HG02870 (cell line): ENCODE results near the gene TMEM91.
A peak's percentile ranks its signal among the peaks of the same experiment; 100 is the strongest.
"Not testable (repeated sequence)": the region's sequence is repeated elsewhere in the genome, so short reads cannot be mapped to it uniquely, and the experiment has no call there.

ENCODE experiments used
- ATAC-seq: cut with Tn5 transposase; IDR thresholded peaks from one replicate; pipeline ENCODE4 v1.9.1; 2021; ENCODE audit warnings: mild to moderate bottlenecking, moderate library complexity; ENCODE audit not compliant: unreplicated experiment

TMEM91 gene

DNA sequence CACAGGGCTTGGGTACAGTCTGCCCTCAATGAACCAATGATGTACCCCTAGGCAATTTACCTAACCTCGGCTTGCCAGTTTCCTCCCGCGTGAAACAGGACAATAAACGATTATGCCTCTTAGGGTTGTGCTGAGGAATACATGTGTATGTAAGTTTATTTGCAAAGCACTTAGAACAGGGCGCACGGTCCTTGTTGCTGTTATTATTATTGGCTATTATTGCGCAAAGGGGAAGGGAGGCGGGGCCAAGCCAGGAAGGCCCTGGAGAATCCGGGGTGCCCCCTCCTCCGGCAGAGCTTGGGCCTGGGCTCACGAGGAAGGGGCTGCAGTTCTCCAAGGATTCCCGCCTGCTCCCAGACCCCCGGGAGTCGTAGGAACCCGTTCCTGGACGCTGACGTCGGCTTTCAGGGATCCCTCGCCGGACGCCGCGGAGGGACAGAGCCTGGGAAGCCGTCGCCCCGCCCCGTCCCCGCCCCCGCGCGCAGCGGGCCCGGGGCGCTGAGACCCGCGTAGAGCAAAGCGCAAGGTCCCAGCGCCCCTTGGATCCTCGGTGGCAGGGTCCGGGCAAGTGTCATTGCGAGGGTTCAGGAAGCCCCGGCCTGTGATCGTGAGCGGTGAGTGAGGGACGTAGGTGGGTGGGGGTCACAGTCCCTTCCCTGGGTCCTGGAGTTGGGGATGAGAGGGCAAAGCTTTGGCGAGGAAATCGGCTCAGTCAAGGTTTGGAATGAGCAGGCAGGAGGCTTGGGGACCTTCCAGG, at the start of gene TMEM91:
Gene TMEM91, plus strand, starts transcription at position 293 of the 757 bp plus-strand sequence. CDS start 1,777 bp downstream, outside the sequence.
- ATAC-seq, result no peak

DNA sequence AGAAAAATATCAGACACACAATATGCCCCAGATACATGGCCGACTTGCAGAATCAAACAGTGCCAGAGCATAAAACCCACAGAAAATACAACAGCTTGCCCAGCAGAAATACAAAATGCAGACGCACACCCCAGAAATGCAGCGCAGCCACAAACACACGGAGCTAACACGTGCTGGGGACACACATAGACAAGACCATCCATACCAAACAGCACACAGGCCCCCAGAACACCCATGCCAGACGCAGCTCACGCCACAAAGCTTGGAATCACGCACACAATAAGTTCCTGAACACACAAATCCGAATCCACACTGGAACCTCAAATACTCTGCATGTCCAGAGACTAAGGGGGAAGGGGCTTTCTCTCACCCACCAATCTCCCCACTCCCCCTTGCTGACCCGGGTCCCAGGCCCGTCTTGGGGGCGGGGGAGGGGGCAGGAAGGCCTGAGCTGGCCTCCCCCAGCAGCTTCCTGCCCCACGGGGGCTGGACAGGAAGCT, 49.2 kb upstream of the TMEM91 start:
- no peak for ATAC-seq

DNA sequence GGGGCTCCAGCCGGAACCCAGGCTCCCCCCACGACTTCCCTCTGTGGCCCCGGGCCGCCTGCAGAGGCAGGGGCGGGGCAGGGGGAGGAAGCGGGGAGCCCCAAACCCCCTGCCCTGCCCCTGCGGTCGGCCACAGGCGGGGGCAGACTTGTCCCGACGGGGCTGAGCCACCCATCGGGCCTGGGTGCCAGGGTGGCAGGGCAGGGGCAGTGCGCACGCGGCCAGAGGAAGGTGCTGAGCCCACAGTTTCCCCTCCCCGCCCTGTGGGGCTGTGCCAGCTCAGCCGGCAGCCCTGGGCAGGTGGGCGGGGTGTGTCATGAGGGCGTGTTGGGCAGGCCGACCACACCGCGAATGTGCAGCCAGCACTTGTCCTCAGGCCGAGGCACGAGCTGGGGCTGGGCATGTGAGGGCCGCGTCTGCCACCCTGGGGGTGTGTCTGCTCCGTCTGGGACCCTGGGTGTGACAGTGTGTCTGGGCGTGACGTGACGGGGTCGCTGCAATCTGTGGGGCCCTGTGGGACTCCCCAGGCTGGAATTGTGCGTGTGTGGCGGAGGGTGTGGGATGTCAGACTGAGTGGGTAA, 48.7 kb upstream of the TMEM91 start:
- no peak for ATAC-seq

DNA sequence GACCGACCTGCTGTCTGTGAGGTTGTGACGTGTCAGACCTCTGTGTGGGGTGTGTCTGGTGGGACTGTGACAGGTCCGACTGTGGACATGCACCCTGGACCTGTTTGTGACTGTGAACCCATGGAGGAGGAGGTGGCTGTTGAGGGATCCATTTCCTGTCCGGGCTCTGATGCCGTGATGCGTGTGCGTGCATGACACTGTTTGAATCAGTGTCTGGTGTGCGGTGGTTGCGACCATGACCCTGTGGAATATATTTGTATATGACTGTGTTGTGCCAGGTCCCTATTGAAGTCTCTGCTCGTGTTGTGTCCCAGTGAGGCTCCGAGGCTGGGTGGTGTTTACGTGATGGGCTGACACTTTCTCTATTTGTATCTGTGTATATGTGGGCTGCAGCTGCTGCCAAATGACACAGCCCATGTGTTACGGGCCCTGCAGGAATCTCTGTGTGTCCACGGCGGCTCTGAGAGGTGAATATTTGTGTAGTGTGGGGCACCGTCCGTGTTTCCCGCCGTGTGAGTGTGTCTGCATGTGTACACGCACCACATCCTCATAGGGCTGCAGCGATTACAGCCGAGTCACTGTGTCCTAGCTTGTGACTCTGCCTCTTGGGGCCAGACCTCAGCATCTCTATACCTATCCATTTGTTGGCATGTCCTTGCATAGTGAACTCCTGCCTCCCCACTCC, 48.0 kb upstream of the TMEM91 start:
- no peak for ATAC-seq

DNA sequence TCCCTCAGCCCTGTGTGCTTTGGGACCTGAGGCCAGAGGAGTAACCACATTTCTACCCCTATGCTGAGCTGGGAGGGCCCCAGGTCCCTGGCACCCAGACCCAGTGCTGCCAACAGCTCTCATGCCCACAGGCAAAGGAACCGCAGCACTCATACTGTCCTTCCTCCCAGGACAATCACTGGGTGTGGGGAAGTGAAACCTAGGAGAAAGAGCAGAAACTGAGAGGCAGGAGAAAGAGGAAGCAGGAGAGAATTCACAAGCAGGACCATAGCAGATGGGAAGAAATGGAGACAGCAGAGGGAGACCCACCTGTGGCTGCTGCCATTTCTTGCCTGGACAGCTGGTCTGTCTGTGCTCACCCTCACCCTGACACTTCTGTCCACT, 47.5 kb upstream of the TMEM91 start:
- no peak for ATAC-seq

DNA sequence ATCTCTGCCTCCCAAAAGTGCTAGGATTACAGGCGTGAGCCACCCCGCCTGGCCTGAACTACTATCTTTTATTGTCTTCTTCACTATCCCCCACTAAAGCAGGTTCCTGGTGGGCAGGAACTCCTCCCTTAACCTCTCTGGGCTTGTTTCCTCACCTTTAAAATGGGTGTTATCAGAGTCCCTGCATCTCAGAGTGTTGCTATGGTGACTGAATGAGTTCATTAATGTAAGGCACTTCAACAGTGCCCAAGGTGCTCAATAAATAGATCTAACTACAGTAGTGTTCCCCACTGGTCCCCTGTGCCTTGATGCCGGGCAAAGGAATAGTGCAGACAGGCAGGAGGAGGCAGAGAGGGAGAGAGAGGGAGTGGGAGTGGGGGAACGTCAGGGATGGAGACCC, 45.9 kb upstream of the TMEM91 start:
- no peak for ATAC-seq

DNA sequence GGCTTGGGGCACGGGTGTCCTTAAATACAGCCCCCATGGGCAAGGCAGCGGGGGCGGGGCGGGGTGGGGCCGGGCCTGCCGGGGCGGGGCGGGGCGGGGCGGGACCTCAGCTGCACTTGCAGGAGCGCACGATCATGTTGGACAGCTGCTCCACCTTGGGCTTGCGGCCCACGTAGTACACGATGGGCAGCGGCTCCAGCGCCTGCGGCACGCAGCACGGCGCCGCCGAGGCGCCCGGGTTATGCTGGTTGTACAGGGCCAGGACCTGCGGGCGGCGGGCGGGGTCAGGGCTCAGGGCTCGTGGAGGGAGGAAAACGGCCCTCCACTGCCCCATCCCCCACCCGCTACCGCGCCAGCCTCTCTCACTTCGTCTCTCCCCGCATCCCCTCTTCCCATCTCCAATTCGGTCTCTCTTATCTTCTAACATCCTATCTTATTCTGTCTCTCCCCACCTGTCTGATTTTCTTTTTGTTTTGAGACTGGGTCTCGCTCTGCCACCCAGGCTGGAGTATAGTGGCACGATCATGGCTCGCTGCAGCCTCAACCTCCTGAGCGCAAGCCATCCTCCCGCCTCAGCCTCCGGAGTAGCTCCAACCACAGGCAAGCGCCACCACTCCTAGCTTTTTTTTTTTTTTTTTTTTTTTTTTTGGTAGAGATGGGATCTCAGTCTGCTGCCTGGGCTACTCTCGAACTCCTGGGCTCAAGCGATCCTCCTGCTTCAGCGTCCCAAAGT, 45.2 kb upstream of the TMEM91 start:
- no peak for ATAC-seq

DNA sequence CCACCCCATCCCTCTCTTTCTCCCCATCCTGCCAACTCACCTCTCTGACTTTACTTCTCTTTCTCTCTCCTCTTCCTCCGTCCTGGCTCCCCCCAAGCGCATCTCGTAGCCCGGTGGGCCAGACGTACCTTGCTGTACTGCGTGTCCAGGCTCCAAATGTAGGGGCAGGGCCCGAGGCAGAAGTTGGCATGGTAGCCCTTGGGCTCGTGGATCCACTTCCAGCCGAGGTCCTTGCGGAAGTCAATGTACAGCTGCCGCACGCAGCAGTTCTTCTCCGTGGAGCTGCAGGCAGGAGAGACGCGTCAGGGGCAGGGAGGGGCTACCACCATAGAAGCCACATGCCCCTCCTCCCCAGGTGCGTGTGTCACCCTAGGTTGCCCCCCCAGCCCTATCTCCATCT, 44.3 kb upstream of the TMEM91 start:
- no peak for ATAC-seq

DNA sequence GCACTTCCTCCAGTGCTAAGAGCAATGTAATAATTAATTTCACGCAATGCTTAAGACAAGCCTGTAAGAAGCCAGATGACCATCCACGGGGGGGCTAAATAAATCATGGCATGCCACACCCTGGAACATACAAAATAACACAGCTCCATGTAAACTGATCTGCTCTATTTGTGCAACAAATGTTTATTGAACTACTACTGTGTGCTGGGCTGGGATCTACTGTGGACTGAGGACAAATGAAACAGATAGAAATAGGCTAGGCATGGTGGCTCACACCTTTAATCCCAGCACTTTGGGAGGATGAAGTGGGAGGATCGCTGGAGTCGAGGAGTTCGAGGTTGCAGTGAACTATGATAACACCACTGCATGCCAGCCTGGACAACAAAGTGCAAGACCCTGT, 43.9 kb upstream of the TMEM91 start:
- ATAC-seq, result no peak

DNA sequence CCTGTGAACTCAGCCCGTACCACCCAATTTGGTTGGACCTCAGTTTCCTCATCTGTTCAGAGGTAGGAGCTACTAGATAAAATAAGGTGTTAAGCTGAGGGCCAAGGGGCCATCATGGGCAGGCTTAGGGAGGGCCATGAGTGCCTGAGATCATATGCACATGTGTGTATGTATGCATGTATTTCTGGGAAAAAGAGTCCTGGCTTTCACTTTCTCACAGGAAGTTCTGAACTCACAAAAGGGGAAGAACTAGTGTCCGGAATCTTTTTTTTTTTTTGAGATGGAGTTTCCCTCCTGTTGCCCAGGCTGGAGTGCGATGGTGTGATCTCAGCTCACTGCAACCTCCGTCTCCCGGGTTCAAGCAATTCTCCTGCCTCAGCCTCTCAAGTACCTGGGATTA, 41.5 kb upstream of the TMEM91 start:
- no peak for ATAC-seq

DNA sequence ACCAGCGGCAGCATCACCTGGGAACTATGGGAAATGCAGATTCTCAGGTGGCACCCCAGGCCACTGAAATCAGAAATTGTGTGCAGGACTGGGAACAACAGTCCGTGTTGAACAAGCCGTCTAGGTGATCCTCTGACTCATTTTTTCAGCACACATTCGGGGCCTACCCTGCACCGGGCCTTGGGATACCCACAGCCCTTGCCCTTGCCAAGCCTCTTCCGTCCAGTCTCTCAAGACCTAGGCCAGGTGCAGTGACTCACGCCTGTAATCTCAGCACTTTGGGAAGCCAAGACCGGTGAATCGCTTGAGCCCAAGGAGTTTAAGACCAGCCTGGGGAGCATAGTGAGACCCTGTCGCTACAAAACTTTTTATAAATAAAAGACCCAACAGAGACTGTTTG, 40.9 kb upstream of the TMEM91 start:
- no peak for ATAC-seq

DNA sequence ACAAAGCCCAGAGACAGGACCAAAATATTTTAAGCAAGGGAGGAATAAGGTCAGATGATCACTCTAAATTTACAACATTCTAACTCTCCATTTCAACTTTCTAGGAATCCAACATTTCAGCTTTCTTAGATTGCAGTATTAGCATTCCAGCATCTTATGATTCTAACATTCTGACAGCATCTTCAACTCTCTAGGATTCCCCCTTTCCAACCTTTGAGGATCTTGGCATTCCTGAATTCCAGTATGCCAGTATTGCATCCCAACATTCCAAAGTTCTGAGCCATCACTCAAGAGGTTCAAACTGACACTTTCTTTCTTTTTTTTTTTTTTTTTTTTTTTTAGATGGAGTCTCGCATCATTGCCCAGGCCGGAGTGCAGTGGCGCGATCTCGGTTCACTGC, 36.4 kb upstream of the TMEM91 start:
- no peak for ATAC-seq

DNA sequence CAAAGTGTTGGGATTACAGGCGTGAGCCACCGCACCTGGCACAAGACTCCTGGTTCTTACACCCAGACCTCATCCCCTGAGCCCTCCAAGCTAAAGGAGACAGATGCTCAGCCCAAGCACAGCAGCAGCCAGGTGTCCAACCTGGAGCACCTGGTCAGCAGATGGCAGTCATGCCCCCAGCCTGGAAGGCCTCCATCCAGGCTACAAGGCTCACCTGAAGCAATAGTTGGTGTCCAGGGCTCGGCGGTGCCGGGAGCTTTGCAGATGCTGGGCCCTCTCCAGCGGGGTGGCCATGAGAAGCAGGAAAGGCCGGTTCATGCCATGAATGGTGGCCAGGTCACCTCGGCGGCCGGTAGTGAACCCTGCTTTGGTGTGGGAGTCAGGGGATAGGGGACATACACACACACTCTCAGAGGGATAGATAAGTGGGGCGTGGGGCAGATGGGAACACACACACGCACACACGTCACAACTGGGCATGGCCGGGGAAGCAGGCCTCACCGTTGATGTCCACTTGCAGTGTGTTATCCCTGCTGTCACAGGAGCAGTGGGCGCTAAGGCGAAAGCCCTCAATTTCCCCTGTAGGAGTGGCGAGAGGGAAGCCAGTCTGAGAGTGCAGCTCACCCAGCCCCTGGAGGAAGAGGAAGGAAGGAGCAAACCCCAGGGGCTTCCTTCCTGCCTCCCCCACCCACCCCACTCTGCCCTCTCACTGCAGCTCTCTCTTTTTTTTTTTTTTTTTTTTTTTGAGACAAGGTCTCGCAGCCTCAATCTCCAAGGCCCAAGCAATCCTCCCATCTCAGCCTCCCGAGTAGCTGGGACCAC, 34.5 kb upstream of the TMEM91 start:
- ATAC-seq, result no peak

DNA sequence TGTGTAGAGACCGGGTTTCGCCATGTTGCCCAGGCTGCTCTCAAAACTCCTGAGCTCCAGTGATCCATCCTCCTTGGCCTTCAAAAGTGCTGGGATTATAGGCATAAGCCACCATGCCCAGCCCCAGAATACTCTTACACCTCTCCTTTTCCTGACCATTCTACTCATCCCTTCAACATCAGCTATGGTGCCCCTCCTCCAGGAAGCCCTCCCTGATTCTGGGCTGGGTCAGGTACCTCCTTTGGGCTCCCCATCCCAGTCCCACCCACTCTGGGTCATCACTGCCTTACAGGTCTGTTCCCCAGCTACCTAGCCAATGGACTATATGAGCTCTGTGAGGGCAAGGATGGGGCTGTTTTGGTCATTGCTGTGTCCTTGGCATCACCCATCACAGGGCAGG, 32.2 kb upstream of the TMEM91 start:
- no peak for ATAC-seq

DNA sequence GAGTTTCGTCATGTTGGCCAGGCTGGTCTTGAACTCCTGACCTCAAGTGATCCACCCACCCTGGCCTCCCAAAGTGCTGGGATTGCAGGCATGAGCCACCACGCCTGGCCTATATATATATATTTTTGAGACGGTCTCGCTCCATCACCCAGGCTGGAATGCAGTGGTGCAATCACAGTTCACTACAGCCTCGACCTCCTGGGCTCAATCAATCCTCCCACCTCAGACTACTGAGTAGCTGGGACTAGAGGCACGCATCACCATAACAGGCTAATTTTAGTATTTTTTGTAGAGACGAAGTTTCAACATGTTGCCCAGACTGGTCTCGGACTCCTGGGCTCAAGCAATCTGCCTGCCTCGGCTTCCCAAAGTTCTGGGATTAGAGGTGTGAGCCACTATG, 29.4 kb upstream of the TMEM91 start:
- not testable (repeated sequence) for ATAC-seq

DNA sequence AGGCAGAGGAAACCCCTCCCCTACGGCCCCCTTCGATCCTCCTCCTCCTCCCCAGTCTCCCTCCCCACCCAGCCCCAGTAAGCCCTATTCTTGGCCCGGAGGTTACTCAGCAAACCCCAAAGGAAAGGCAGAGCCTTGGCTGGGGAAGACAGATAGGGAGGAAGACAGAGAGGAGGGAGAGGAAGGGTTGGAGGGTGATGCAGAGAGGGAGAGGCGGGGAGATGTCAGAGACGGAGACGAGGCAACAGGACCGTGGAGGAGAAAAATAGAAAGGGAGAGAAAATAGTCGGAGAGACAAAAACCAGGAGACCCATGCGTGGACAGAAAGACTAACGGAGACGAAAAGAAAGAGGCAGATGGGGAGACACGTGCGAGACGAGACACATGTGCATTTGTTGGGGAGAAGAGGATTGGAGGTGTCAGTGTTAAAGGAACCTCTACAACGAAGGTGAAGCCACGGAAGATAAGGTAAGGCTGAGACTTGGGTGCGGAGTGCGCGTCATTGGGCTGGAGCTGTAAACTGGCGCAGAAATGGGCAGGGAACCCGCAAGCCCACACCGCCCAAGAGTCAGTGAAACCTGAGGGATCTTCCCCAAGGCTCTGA, 25.5 kb upstream of the TMEM91 start:
- ATAC-seq, result peak; percentile 1

DNA sequence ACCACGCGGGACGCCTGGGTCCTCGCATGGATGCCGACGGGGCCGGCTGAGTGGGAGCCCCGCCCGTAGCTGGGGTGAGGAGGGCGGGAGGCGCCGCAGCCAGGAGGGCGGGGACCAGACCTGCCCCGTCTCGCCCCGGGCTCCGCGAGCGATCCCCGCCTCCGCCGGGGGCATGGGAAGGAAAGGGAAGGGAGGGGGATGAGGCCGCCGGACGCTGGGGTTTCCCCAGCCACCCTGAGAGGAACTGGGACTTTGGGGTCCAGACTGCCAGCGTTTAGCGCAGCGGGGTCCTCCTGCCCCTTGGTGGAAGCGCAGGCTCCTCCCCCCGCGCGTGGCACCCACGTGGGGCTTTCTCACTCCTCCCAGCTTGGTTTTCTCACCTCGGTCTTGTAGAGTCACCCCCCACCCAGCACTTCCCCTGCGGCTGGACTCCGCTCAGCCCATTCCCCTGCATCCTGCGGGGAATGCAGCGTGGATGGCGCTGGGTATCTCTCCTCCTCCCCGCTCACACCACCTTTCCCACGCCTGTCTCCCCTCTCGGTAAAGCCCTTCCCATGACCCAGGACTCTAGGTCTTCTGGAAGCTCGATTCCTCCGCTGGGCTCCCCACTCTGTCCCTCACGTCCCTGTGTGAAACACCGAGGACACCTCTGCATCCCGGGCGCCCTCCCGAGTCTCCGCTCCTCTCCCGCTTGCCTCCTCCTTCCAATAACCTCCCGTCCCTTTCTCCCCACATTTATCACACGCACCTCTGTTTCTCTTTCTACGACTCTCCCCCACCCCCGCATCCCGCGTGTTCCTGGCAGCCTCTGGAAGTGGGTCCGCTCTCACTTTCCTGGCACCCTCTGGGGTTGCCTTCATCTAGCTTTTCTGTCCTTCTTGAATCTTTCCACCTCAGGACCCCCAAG, 24.7 kb upstream of the TMEM91 start:
- ATAC-seq, result peak; percentile 37

DNA sequence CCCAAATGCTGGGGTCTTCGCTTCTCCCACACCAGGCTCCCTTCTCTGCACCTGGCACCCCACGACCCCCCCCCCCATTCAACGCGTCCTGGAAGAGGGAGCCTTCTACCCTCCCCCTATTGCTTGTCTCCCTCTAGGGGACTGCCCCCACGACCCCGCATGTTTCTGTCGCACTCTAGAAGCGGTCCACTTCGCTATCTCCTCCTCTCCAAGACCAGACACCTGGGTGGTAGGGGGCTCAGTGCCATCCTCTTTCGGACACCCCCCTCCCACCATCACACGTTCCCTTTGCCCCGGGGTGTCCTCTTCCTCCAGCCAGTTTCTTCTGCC, 24.1 kb upstream of the TMEM91 start:
- ATAC-seq, result no peak
